ENCODE measurements around the gene ADAM11.

ADAM11 gene

DNA sequence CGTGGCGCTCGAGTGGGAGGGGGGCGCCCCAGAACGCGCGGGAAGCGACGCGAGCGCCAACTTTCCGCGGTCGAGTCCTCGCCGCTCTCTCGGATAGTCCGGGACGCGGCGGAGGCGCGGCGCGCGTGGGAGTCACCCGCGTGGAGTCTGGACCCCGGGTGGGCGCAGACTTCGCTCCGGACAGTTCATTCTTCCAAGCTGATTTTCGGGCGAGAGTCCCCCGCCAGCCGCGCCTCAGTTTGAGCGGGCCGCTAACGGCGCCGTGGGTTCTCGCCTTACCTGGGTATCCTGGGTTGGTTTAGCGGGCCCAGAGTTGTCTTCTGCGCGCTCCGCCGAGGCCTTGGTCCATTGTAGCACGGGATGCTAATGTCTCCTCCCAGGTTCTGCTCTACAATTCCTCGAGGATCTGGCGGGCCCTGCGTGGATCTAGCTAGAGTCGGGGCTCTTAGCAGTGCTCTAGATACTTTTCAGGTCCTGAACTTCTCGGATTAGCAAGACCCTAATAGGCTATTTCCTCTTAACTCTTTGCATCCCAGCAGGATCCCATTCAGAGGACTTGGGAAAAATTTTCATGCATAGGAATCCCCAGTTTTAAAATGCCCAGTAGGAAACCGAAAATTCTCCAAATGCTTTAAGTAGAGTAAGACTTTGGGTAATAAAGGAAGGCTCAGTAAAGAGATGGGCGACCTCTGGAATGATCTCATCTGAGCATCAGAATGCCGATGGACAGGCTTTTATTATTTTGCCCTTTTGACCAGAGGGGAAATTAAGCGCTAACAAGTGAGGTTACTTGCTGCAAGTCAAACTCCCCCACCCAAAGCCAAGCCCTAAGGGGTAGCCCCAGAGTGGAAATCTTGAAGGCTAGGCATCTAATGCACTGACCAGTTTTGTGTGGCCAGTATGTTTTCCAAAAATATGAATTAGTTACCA lies 71.8 kb downstream of the ADAM11 start:
- DNase-seq (ENCODE audit: low spot score): no peak

- no peak for DNase-seq (ENCODE audit: low spot score)
Observed at GRCh38 chr17:44831371-44831770, 72.6 kb downstream of the ADAM11 start.
